Activated naive CD4-positive, alpha-beta T cell treated with Interleukin-2 at 50 U/mL for 16 hours (primary cell): Measurements from ENCODE around the gene LRRK1.

Experiments used
- DNase-seq: peaks from one replicate; pipeline ENCODE4 v3.0.0-alpha.2; 2020

LRRK1 gene

GRCh38 chr15:100918034-100918689 is 995 bp upstream of the LRRK1 start:
- DNase-seq: peak; percentile 68

- DNase-seq: peak; percentile 4
Observed at GRCh38 chr15:100919481-100920405, 586 bp downstream of the LRRK1 start.

GRCh38 chr15:100920516-100921135 is 1.5 kb downstream of the LRRK1 start:
- no peak for DNase-seq

GRCh38 chr15:100922192-100923040 is 3.3 kb downstream of the LRRK1 start:
- no peak for DNase-seq

- no peak for DNase-seq
Observed at GRCh38 chr15:100923076-100923475, 3.9 kb downstream of the LRRK1 start.

- no peak for DNase-seq
Observed at GRCh38 chr15:100923902-100924301, 4.7 kb downstream of the LRRK1 start.

- DNase-seq: no peak
Observed at GRCh38 chr15:100924436-100924835, 5.3 kb downstream of the LRRK1 start.

GRCh38 chr15:100925480-100925879 is 6.3 kb downstream of the LRRK1 start:
- DNase-seq: no peak

- DNase-seq: no peak
Observed at GRCh38 chr15:100926258-100926657, 7.1 kb downstream of the LRRK1 start.

GRCh38 chr15:100926971-100927756 is 8.0 kb downstream of the LRRK1 start:
- no peak for DNase-seq

- no peak for DNase-seq
Observed at GRCh38 chr15:100928632-100929280, 9.6 kb downstream of the LRRK1 start.

- no peak for DNase-seq
Observed at GRCh38 chr15:100929641-100930042, 10.5 kb downstream of the LRRK1 start.

GRCh38 chr15:100930306-100930848 is 11.2 kb downstream of the LRRK1 start:
- no peak for DNase-seq

- DNase-seq: no peak
Observed at GRCh38 chr15:100931143-100931890, 12.2 kb downstream of the LRRK1 start.

- DNase-seq: no peak
Observed at GRCh38 chr15:100932676-100933348, 13.7 kb downstream of the LRRK1 start.

GRCh38 chr15:100934166-100934565 is 15.0 kb downstream of the LRRK1 start:
- DNase-seq: no peak

- no peak for DNase-seq
Observed at GRCh38 chr15:100934726-100935125, 15.6 kb downstream of the LRRK1 start.

GRCh38 chr15:100937171-100937570 is 18.0 kb downstream of the LRRK1 start:
- DNase-seq: no peak

GRCh38 chr15:100939791-100940190 is 20.6 kb downstream of the LRRK1 start:
- DNase-seq: no peak
